HG02642 (cell line): ENCODE measurements around the gene PTGFRN.

Experiments
- ATAC-seq: cut with Tn5 transposase; IDR thresholded peaks from one replicate; pipeline ENCODE4 v1.9.1; 2021; ENCODE audit warnings: mild to moderate bottlenecking; ENCODE audit not compliant: unreplicated experiment, poor library complexity

PTGFRN gene

DNA sequence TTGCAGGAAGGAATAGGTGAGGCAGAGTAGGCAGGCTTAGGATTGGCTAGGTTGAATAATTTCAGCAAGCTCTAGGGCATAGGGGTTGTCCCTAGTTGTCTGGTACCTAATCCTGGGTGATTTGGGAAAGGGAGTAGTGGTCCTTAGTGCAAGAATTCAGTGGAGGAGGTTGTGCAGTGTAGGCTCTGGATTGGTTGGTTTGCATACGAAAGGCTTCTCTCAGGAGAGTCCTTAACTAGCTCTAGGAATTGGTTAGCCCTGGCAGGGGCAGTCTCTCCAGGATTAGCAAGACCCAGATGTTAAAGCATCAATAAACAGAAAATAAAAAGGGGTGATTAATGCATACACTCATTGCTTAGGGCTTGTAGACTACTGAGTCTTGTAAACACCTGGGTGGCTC lies 82.2 kb downstream of the PTGFRN start:
- no peak for ATAC-seq

DNA sequence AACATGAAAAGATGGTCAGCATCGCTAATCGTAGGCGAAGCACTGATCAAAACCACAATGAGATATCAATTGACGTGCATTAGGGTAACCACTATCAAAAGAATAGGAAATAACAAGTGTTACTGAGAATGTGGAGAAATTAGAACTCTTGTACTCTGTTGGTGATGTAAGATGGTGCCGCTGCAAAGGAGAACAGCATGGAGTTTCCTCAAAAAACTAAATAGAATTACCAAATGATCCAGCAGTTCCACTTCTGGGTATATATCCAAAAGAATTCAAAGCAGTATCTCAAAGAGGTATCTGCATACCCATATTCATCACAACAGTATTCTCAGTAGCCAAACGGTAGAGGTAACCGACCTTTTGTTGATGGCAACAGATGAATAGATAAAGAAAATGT lies 83.6 kb downstream of the PTGFRN start:
- ATAC-seq = no peak

DNA sequence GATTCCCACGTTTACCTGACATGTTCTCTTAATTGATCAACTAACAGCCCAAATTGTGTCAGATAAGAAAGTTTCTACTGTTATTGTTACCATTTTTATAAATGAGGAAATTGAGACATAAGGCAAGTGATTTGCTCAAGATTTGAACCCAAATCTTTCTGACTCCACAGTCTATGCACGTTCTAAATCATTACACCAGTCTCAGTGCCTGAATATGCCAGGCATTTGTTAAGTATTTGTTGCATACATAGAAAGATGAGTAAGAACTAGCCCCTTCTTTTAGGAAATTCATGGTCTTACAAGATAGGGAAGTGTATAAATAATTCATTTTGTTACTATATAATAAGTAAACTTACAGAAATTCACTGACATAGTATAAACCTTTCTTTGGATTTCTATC lies 84.7 kb downstream of the PTGFRN start:
- no peak for ATAC-seq

DNA sequence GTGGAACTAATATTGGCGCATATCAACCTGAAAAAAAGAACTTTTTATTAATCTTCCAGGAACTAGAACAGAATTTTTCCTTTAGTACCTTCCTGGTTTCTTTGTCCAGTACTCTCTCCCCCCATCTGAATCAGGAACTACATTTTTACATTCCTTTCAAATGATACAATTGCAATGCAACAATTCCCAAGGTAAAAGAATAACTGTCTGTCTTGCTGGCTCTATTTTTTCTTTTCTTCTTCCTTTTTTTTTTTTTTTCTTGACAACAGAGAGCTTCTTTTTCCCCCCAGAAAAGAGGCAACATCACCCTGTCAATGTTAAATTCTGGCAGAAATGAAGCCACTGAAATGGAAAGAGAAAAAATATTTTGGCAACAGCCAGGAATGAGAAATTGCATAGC lies 87.3 kb downstream of the PTGFRN start:
- ATAC-seq = no peak

DNA sequence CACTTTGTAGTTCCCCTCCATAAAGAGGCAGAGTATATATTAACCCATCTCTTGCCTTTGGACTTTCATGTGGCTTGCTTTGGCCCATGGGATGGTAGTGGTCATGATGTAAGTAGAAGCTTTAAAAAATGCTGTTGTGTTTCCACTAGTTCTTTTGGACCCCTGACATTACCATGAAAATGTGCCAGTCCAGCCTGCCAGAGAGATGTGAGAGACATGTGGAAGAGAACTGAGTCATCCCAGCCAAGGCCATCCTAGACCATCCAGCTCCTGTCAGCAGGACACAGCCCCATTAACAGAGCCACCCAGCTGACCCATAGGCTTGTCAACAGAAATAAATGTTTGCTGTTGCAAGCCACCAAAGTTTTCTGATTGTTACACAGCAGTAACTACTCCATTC lies 87.9 kb downstream of the PTGFRN start:
- no peak for ATAC-seq

DNA sequence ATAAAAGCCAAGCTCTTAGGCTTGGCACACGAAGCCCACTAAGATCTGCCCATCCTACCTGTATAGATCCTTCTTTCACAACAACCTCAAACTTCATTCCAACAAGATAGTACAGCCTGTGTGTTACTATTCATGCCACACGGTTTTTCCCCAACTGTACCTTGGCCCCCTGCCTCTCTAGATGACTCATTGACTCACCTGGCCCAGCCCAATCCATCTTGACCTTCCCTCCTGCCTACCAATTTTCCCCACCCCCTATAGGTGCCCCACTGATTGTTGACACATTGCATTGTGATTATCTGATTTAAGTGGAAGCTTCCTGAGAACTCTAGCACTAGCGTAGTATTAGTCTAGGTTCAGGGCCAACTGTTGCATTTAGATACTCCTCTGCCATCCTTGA lies 89.9 kb downstream of the PTGFRN start:
- ATAC-seq = no peak

DNA sequence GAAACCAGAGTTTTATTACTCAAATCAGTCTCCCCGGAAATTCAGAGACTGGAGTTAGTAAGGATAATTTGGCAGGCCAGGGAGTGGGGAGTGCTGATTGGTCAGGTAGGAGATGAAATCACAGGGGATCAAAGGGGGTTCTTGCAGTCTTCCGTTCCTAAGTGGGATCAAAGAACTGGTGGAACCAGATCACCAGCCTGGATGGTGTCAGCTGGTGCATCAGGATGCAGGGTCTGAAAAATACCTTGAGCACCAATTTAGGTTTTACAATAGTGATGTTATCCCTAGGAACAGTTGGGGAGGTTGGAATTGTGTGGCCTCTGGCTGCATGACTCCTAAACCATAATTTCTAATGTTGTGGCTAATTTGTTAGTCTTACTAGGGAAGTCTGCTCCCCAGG lies 90.4 kb downstream of the PTGFRN start:
- ATAC-seq = no peak

DNA sequence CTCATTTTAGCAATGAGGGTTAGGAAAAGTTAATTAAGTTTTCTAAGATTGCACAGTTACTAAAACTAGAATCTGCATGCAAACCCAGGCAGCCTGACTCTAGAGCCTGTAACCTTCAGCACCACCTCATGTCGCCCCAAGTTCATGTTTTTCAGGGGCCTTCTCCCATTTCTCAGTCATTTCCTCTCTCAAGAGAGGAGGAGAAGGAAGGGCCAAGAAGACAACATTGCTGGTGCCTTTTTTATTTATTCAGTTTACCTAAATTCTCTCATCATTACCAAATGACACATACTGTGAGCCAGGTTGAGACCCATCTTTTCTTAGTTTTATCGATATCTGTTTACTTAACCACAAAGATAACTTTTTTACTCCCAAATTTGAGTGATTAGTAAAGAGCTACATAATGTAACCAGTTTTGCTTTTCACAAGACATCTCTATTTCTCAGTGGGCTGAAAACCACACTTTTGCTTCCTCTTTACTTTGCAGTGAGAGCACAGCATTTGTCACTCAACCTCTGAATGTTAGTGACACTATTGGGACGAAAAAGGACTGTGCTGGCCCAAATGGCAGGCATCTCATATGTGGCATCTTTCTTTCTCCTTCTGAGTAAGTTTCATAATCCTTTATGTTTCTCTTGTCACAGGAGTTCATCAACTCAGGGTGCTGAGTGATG lies 91.7 kb downstream of the PTGFRN start, which contains the start of gene CD101:
Gene CD101 (plus strand): TSS at position 507 of the 674 bp plus-strand sequence. CDS start 58 bp downstream, at position 565.
- ATAC-seq = peak; percentile 95

DNA sequence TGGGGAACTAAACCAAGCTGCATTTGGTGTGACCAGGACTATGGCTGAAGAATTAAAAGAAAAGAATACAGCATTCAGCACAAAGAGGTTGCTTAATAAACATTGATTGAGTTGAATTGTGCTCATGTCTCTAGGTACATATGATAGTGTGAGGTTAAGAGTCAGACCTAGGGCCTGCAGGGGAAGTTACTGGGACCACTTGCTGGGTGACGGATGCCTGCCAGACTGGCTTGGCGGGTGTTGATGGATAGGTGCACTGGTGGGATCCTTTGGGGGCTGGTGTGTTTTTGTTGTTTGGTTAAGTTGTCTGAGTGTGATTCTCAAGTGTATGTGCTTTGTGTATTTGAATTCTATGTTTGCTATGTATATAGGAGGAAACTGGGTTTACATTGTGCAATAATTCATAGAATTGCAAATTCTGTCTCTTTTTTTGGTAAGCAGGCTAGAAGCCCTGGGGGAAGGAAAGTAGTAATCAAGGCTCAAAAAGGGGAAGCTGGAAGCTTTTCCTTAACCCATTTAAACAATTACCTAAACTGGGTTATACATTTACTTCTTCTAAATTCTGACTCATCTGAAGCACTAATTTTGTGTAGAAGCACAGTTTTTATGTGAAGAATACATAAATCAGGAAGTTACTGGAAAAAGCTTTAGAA lies 93.6 kb downstream of the PTGFRN start:
- no peak for ATAC-seq

DNA sequence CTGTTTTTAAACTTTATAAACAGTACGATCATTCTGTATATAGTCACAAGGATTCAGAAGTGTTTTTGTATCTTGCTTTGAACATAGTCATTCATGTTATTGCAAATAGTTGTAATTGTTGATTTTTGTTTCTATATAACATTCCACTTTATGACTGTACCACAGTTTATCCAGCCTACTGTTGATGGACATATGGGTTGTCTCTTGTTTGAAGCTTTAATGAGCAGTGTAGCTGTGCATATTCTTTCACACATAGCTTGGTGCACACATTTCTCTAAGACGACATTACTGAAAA lies 98.0 kb downstream of the PTGFRN start:
- no peak for ATAC-seq

DNA sequence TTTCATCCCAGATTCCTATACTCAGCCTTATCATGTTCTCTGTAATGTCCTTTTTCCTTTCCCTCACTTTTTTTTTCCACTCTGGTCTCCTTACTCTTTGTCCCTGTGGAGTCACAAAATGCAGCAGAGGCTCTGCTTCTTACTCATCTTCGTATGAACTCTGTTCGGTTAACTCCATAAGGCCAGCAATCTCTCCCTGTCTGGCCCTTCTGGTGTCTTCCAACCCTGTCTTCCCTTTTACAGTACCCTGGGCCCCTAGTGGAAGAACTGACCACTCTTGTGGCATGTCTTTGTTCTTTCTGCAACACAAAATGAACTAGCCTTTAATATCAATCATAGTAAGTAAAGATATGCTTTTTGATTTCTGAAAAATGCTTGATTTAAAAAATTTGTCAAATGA lies 98.9 kb downstream of the PTGFRN start:
- no peak for ATAC-seq

DNA sequence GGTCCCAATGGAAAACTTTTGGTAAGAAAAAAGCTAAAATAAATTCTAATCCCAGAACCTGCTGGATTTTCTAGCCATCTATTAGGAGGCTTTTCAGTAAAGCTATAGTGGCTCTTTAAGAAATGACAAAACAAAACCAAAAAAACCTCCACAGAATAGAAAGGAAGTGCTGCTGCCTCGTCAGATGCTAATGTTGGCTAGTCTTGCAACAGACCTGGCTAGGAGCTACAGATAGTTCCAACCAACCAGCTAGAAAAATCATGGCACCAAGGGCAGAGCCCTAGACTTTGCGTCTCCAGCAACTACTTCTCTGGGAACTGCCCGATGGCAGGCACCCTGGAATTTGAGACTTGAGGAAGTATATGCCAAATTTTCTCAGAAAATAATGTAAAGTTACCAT lies 99.4 kb downstream of the PTGFRN start:
- ATAC-seq = no peak

DNA sequence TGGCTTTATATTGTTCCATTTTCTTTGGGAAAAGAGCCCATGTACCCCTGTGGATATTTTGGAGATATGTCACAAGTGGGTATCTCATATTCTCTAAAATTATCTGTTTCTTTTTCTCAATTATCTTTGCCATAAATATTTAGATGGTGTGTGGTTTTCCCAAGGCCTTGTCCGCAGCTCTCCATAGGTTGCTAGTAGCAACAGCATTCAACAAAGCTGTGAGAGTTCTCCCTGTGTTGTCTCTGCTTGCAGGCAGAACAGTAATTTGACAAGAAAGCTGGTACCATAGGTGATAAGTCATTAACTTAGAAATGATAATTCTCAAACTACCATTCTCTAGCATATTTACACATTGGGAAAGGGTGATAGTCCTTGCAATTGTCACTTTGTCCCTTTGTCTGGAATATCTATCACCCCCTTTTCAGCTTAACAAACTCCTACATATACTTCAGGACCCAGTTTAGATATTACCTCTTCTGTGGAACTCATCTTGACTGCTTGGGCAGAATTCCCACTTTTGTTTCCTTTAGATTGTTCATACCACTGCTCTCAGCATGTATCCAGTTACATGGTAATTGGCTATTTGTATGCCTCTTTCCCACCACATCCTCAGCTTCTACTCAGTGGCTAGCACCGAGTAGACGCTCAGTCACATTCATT lies 100.7 kb downstream of the PTGFRN start:
- no peak for ATAC-seq

DNA sequence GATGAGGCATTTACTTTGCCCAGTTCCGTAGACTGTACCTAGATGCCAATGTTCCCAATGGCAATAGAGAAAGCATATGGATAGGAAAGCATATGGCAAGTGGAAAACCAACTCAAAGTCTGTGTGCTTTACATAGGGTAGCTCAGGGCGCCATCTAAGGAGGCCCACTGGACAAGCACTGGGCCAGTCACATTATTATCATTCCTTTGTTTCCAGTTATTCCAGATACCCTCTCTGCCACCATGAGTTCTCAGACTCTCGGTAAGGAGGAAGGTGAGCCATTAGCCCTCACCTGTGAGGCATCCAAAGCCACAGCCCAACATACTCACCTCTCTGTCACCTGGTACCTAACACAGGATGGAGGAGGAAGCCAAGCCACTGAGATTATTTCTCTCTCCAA lies 101.6 kb downstream of the PTGFRN start:
- ATAC-seq = no peak

DNA sequence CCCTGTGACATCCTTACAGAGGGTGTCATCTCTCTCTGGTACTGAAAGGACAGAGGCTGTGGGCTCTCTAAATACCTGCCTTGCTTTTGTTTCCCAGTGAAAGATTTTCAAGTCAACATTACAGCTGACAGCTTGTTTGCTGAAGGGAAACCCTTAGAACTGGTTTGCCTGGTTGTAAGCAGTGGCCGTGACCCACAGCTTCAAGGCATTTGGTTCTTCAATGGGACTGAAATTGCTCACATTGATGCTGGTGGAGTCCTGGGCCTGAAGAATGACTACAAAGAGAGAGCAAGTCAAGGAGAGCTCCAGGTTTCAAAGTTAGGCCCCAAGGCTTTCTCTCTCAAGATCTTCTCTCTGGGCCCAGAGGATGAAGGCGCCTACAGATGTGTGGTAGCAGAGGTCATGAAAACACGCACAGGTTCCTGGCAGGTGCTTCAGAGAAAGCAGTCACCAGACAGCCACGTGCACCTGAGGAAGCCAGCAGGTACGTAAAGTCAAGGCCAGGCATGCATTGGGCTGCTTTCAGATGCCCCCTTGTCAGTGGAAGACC lies 103.7 kb downstream of the PTGFRN start:
- ATAC-seq = no peak

DNA sequence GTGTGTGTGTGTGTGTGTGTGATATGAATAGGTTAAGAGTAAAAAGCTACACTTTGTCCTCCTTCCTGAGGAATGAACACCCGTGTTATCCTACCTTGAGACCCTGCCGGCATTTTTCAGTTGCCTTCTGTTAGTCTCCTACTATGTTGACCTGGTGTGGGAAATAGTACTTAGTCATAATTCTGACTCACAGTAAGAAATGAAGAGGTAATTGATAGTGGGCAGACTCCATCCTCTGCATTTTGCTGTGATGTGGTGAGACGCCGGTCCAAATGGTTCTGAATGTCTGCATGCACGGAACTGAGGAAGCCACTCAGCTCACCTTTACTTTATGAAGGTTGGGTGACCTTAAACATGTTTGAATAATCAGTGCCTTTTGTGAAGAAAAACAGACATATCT lies 104.5 kb downstream of the PTGFRN start:
- ATAC-seq = no peak

DNA sequence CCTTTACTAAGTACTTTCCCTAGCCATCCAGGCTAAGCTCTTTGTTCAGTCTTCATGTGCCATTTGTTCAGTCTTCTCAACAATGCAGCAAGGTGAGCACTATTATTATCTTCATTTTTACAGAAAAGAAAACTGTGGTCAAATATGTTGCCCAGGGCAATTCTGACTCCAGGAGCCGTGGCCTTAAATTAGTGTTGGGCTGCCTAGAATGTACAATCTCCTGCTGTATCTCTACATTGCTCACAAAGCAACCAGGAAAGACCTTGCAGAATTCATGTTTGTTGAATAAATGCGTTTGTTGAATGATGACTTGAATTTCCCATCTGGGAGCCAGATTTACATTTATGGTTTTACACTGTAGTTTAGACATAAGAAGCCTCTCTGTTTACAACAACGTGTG lies 106.0 kb downstream of the PTGFRN start:
- no peak for ATAC-seq

DNA sequence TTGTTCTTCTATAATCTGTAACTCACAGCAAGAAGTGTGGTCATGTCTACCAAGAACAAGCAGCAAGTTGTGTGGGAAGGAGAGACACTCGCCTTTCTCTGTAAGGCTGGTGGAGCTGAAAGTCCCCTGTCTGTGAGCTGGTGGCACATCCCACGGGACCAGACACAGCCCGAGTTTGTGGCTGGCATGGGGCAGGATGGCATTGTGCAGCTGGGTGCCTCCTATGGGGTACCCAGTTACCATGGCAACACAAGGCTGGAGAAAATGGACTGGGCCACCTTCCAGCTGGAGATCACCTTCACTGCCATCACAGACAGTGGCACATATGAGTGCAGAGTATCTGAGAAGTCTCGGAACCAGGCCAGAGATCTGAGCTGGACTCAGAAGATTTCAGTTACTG lies 107.3 kb downstream of the PTGFRN start:
- ATAC-seq = no peak

DNA sequence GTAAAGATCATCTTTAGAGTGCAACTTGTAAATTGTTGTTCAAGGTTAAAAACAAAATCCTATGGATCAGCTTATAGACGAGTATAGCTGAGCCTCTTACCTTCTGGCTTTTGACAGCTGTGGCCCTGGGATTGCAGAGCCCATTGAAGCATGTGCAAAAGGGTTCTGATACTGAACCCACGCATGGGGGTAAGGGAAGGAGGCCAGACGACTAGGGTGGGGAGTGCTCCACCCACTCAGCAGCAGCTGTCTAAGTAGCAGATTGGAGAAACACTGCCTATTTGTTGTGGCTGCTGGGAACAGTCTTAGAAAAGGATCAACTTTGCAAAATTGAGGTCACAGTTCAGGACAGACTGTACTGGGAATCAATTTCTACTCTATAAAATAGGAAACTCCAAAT lies 107.9 kb downstream of the PTGFRN start:
- no peak for ATAC-seq

DNA sequence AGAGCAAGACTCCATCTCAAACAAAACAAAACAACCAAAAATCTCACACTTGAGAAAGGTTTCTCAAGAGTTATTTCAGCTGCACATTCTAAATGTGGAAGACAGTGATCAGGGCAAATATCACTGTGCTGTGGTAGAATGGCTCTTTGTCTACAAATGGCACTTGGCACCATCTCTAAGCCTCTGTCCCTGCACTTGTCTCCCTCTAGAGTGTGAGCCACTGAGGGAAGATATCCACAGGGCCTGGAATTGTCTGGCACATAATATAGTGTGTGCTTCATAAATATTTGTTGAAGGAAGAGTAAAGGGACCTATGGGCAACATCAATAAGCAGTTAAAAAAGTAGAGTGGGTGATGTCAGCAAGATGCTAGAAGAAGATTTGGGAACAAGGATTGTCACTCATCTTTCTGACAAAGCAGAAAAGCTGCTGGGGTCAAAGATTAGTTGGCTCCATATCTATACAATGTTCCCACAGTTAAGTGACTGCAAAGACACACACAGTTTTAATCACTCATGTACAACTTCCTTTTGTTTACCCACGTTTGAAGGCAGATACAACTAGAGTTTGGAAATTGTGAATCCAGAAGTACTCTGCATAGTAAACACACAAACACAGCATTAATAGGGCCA lies 110.9 kb downstream of the PTGFRN start:
- no peak for ATAC-seq

DNA sequence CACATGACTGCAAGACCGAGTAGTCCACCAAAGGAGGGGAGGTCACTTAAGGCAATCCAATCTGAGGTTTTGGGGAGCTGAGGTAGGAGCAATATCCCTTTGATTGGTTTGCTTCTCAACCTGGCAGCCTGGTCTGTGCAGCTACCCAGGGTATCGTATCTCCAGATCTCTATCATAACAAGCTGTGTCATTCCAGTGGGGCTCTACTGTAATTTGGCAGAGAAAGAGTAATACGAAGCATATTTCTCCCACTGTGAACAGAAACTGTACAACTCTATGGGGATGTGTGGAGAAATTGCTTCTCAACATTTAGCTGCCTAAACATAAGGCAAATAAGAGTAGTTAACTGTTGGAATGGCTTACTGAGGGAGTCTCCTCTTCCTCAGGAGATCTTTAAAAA lies 112.4 kb downstream of the PTGFRN start:
- ATAC-seq = no peak
